MG63 (cell line): ENCODE results near the gene CRABP2. TPM values are rescaled to one million over a fixed set of nuclear protein-coding genes. Genes with fewer than 3 reads are reported as not detected.

Source experiments
- DNase-seq: peaks from one replicate; pipeline ENCODE4 v3.0.0-alpha.2; 2020
- H3K27me3 ChIP-seq: fragments of 250-450 bp; sonication (Bioruptor Pico); 2 replicates; pipeline ENCODE4 v1.5.1; 2020; ENCODE audit warnings: mild to moderate bottlenecking, moderate library complexity
- H3K36me3 ChIP-seq: fragments of 250-450 bp; sonication (Bioruptor Pico); 2 replicates; pipeline ENCODE4 v1.5.1; 2020; ENCODE audit warnings: mild to moderate bottlenecking, moderate library complexity
- H3K4me3 ChIP-seq: fragments of 250-450 bp; sonication (Bioruptor Pico); 2 replicates; pipeline ENCODE4 v1.5.1; 2020; ENCODE audit warnings: mild to moderate bottlenecking, moderate library complexity
- H3K9me3 ChIP-seq: fragments of 250-450 bp; sonication (Bioruptor Pico); 2 replicates; pipeline ENCODE4 v1.5.1; 2020; ENCODE audit warnings: mild to moderate bottlenecking, moderate library complexity
- total RNA-seq: library from RNA; depleted of rRNA; stranded (reverse); fragments of >200 nt; shearing (Covaris generic); gene quantifications from 2 replicates; pipeline ENCODE4 v1.2.3, GENCODE V29; 2014; ENCODE audit warnings: low replicate concordance

CRABP2 gene
- total RNA-seq, 1 experiment from 2014 or later = 62.8 TPM

GRCh38 chr1:156704166-156704711 is 1.1 kb downstream of the CRABP2 start:
- H3K4me3 ChIP-seq = peak overlapping the region; percentile 42

GRCh38 chr1:156703741-156704140 is 1.6 kb downstream of the CRABP2 start:
- no peaks in the 10 kb centered on the region for H3K27me3 ChIP-seq
- peak; percentile 39 for DNase-seq
- H3K36me3 ChIP-seq = peaks cover 2% of the 10 kb centered on the region
- no peaks in the 10 kb centered on the region for H3K9me3 ChIP-seq
- H3K4me3 ChIP-seq = no peak overlapping the region

More at GRCh38 chr1:156704166-156704711, 1.1 kb downstream of the CRABP2 start:
- Histone ChIP-seq H3K27me3 (no peaks in the 10 kb centered on the region), H3K36me3 (peaks cover 2% of the 10 kb centered on the region), H3K9me3 (no peaks in the 10 kb centered on the region)
- DNase-seq = no peak

- no peak overlapping the region for H3K4me3 ChIP-seq
- H3K9me3 ChIP-seq = no peaks in the 10 kb centered on the region
- no peaks in the 10 kb centered on the region for H3K27me3 ChIP-seq
- no peak for DNase-seq
- H3K36me3 ChIP-seq = peaks cover 2% of the 10 kb centered on the region
Measured at GRCh38 chr1:156703336-156703735, 2.0 kb downstream of the CRABP2 start.

- no peak for DNase-seq
- Histone ChIP-seq H3K4me3 (no peak overlapping the region), H3K9me3 (no peaks in the 10 kb centered on the region), H3K36me3 (peaks cover 2% of the 10 kb centered on the region), H3K27me3 (no peaks in the 10 kb centered on the region)
Measured at GRCh38 chr1:156700736-156701531, 4.4 kb downstream of the CRABP2 start.

GRCh38 chr1:156698995-156699394 is 6.4 kb downstream of the CRABP2 start:
- no peak for DNase-seq
- Histone ChIP-seq H3K4me3 (no peak overlapping the region), H3K27me3 (no peaks in the 10 kb centered on the region)

GRCh38 chr1:156697481-156697880 is 7.9 kb downstream of the CRABP2 start:
- no peak overlapping the region for H3K4me3 ChIP-seq
- no peaks in the 10 kb centered on the region for H3K9me3 ChIP-seq
- no peaks in the 10 kb centered on the region for H3K27me3 ChIP-seq
- H3K36me3 ChIP-seq = no peaks in the 10 kb centered on the region; the same call in none of the 2 replicates
- no peak for DNase-seq

More at GRCh38 chr1:156698995-156699394, 6.4 kb downstream of the CRABP2 start:
- H3K9me3 ChIP-seq = no peaks in the 10 kb centered on the region
- H3K36me3 ChIP-seq = no peaks in the 10 kb centered on the region; the same call in none of the 2 replicates

GRCh38 chr1:156696755-156697154 is 8.6 kb downstream of the CRABP2 start:
- H3K4me3 ChIP-seq = no peak overlapping the region
- no peaks in the 10 kb centered on the region for H3K27me3 ChIP-seq
- H3K36me3 ChIP-seq = no peaks in the 10 kb centered on the region; the same call in none of the 2 replicates
- DNase-seq = no peak
- no peaks in the 10 kb centered on the region for H3K9me3 ChIP-seq

GRCh38 chr1:156694690-156694962 is 10.8 kb downstream of the CRABP2 start:
- H3K9me3 ChIP-seq = no peaks in the 10 kb centered on the region
- no peak for DNase-seq
- no peaks in the 10 kb centered on the region for H3K36me3 ChIP-seq
- H3K27me3 ChIP-seq = no peaks in the 10 kb centered on the region
- no peak overlapping the region for H3K4me3 ChIP-seq

GRCh38 chr1:156693848-156694689 is 11.3 kb downstream of the CRABP2 start:
- no peak for DNase-seq

GRCh38 chr1:156692925-156693847 is 12.2 kb downstream of the CRABP2 start:
- H3K27me3 ChIP-seq = no peaks in the 10 kb centered on the region
- DNase-seq = no peak

More at GRCh38 chr1:156693848-156694689, 11.3 kb downstream of the CRABP2 start:
- no peaks in the 10 kb centered on the region for H3K36me3 ChIP-seq
- no peaks in the 10 kb centered on the region for H3K27me3 ChIP-seq
- no peak overlapping the region for H3K4me3 ChIP-seq
- no peaks in the 10 kb centered on the region for H3K9me3 ChIP-seq

GRCh38 chr1:156692441-156692924 is 12.9 kb downstream of the CRABP2 start:
- Histone ChIP-seq H3K36me3 (no peaks in the 10 kb centered on the region), H3K4me3 (no peak overlapping the region), H3K9me3 (no peaks in the 10 kb centered on the region), H3K27me3 (no peaks in the 10 kb centered on the region)
- no peak for DNase-seq

More at GRCh38 chr1:156692925-156693847, 12.2 kb downstream of the CRABP2 start:
- H3K36me3 ChIP-seq = no peaks in the 10 kb centered on the region
- H3K4me3 ChIP-seq = no peak overlapping the region
- H3K9me3 ChIP-seq = no peaks in the 10 kb centered on the region

- DNase-seq = peak; percentile 72
- Histone ChIP-seq H3K36me3 (no peaks in the 10 kb centered on the region), H3K4me3 (no peak overlapping the region), H3K9me3 (no peaks in the 10 kb centered on the region), H3K27me3 (no peaks in the 10 kb centered on the region)
Measured at GRCh38 chr1:156691665-156692440, 13.5 kb downstream of the CRABP2 start.

GRCh38 chr1:156691191-156691590 is 14.2 kb downstream of the CRABP2 start:
- DNase-seq = no peak
- no peak overlapping the region for H3K4me3 ChIP-seq
- H3K9me3 ChIP-seq = no peaks in the 10 kb centered on the region
- no peaks in the 10 kb centered on the region for H3K36me3 ChIP-seq
- H3K27me3 ChIP-seq = no peaks in the 10 kb centered on the region

GRCh38 chr1:156690675-156691036 is 14.7 kb downstream of the CRABP2 start:
- Histone ChIP-seq H3K4me3 (no peak overlapping the region), H3K36me3 (no peaks in the 10 kb centered on the region), H3K27me3 (no peaks in the 10 kb centered on the region), H3K9me3 (no peaks in the 10 kb centered on the region)
- no peak for DNase-seq

GRCh38 chr1:156689953-156690674 is 15.3 kb downstream of the CRABP2 start:
- no peak overlapping the region for H3K4me3 ChIP-seq
- H3K27me3 ChIP-seq = no peaks in the 10 kb centered on the region
- no peaks in the 10 kb centered on the region for H3K36me3 ChIP-seq
- no peak for DNase-seq
- H3K9me3 ChIP-seq = no peaks in the 10 kb centered on the region
